H9 (cell line): ENCODE data around the gene ROBO3. TPM values are rescaled to one million over a fixed set of nuclear protein-coding genes. Genes with fewer than 3 reads are reported as not detected.

Source experiments
- DNase-seq: peaks from one replicate; pipeline ENCODE4 v3.0.0-alpha.2; 2017
- H2AFZ ChIP-seq: one replicate; pipeline ENCODE4 v1.6.1; 2013; ENCODE audit warnings: mild to moderate bottlenecking, low read length, control low read depth, moderate library complexity
- H2AK5ac ChIP-seq: 2 replicates; pipeline ENCODE4 v1.6.1; 2013; ENCODE audit warnings: low read length, control low read depth, mixed read lengths; ENCODE audit not compliant: insufficient read length
- H2BK120ac ChIP-seq: one replicate; pipeline ENCODE4 v1.6.1; 2013; ENCODE audit warnings: low read depth, mild to moderate bottlenecking, low read length, control low read depth, inconsistent platforms; ENCODE audit not compliant: poor library complexity, severe bottlenecking
- H2BK12ac ChIP-seq: 2 replicates; pipeline ENCODE4 v1.6.1; 2013; ENCODE audit warnings: low read length, control low read depth, mixed read lengths, low read depth; ENCODE audit not compliant: insufficient read length
- H2BK15ac ChIP-seq: 2 replicates; pipeline ENCODE4 v1.6.1; 2013; ENCODE audit warnings: low read depth, low read length, control low read depth
- H2BK20ac ChIP-seq: one replicate; pipeline ENCODE4 v1.6.1; 2013; ENCODE audit warnings: low read depth, mild to moderate bottlenecking, low read length, control low read depth, inconsistent platforms; ENCODE audit not compliant: poor library complexity, severe bottlenecking
- H2BK5ac ChIP-seq: 2 replicates; pipeline ENCODE4 v1.6.1; 2013; ENCODE audit warnings: low read length, control low read depth, mixed read lengths; ENCODE audit not compliant: insufficient read length
- H3K14ac ChIP-seq: 2 replicates; pipeline ENCODE4 v1.6.1; 2013; ENCODE audit warnings: low read length, control low read depth; ENCODE audit not compliant: insufficient read depth
- H3K18ac ChIP-seq: 2 replicates; pipeline ENCODE4 v1.6.1; 2013; ENCODE audit warnings: low read depth, mild to moderate bottlenecking, mixed read lengths, low read length, control low read depth; ENCODE audit not compliant: insufficient read length
- H3K23ac ChIP-seq: 2 replicates; pipeline ENCODE4 v1.6.1; 2013; ENCODE audit warnings: low read length, control low read depth, mixed read lengths, low read depth; ENCODE audit not compliant: insufficient read length
- H3K23me2 ChIP-seq: 2 replicates; pipeline ENCODE4 v1.6.1; 2013; ENCODE audit warnings: low read depth, mild to moderate bottlenecking, mixed read lengths, low read length, control low read depth; ENCODE audit not compliant: insufficient read length, poor library complexity, severe bottlenecking
- H3K27ac ChIP-seq: 2 replicates; pipeline ENCODE4 v1.5.1; 2013; ENCODE audit warnings: low read length, control low read depth, mixed read lengths, low read depth; ENCODE audit not compliant: insufficient read length
- H3K27me3 ChIP-seq: 2 replicates; pipeline ENCODE4 v1.6.1; 2013; ENCODE audit warnings: low read length, control low read depth, inconsistent platforms; ENCODE audit not compliant: insufficient read depth
- H3K4ac ChIP-seq: 2 replicates; pipeline ENCODE4 v1.6.1; 2013; ENCODE audit warnings: low read depth, mild to moderate bottlenecking, control low read depth, inconsistent platforms, low read length, moderate library complexity
- H3K4me1 ChIP-seq: 2 replicates; pipeline ENCODE4 v1.6.1; 2013; ENCODE audit warnings: low read length, control low read depth, inconsistent platforms; ENCODE audit not compliant: insufficient read depth
- H3K4me2 ChIP-seq: 2 replicates; pipeline ENCODE4 v1.6.1; 2013; ENCODE audit warnings: low read length, control low read depth, mixed read lengths; ENCODE audit not compliant: insufficient read length, insufficient read depth
- H3K56ac ChIP-seq: 2 replicates; pipeline ENCODE4 v1.6.1; 2013; ENCODE audit warnings: low read depth, mild to moderate bottlenecking, mixed read lengths, low read length, control low read depth; ENCODE audit not compliant: insufficient read length
- H3K79me1 ChIP-seq: 2 replicates; pipeline ENCODE4 v1.6.1; 2013; ENCODE audit warnings: low read depth, mild to moderate bottlenecking, moderate library complexity, low read length, control low read depth, inconsistent platforms; ENCODE audit not compliant: insufficient read depth, poor library complexity, severe bottlenecking
- H3K79me2 ChIP-seq: 2 replicates; pipeline ENCODE4 v1.6.1; 2013; ENCODE audit warnings: low read length, control low read depth, inconsistent platforms; ENCODE audit not compliant: insufficient read depth
- H3K9ac ChIP-seq: 2 replicates; pipeline ENCODE4 v1.6.1; 2013; ENCODE audit warnings: low read length, control low read depth, mixed read lengths; ENCODE audit not compliant: insufficient read length; ENCODE audit errors: extremely low read depth
- H3K9me3 ChIP-seq: one replicate; pipeline ENCODE4 v1.6.1; 2013; ENCODE audit warnings: low read depth, low read length, inconsistent platforms; ENCODE audit not compliant: control insufficient read depth
- H3T11ph ChIP-seq: one replicate; pipeline ENCODE4 v1.6.1; 2013; ENCODE audit warnings: mild to moderate bottlenecking, low read length, control low read depth, inconsistent platforms
- H4K20me1 ChIP-seq: one replicate; pipeline ENCODE4 v1.6.1; 2013; ENCODE audit not compliant: control insufficient read depth, insufficient read length, insufficient read depth
- H4K5ac ChIP-seq: 2 replicates; pipeline ENCODE4 v1.6.1; 2013; ENCODE audit warnings: low read depth, mild to moderate bottlenecking, mixed read lengths, low read length, control low read depth; ENCODE audit not compliant: insufficient read length
- H4K8ac ChIP-seq: replicated peaks from 2 replicates; pipeline ENCODE4 v1.6.1; 2013; ENCODE audit warnings: low read length, control low read depth, mixed read lengths, low read depth; ENCODE audit not compliant: insufficient read length
- H4K91ac ChIP-seq: 2 replicates; pipeline ENCODE4 v1.6.1; 2013; ENCODE audit warnings: low read depth, mild to moderate bottlenecking, moderate library complexity, mixed read lengths, low read length, control low read depth; ENCODE audit not compliant: insufficient read length
- H3K27ac Mint-ChIP-seq, 3 experiments: 2 replicates in 2 of 3; 3 replicates in 1 of 3; pipeline ENCODE4 v1.8.0; 2020 to 2021; ENCODE audit warnings: mixed read lengths in 3 of 3, mild to moderate bottlenecking in 1 of 3, moderate library complexity in 1 of 3
- H3K27me3 Mint-ChIP-seq: 2 replicates; pipeline ENCODE4 v1.8.0; 2021; ENCODE audit warnings: low read depth, mild to moderate bottlenecking, moderate library complexity, mixed read lengths
- H3K36me3 Mint-ChIP-seq, 3 experiments: 2 replicates in 2 of 3; 3 replicates in 1 of 3; pipeline ENCODE4 v1.8.0; 2020 to 2021; ENCODE audit warnings: low read depth in 3 of 3, mixed read lengths in 3 of 3; ENCODE audit not compliant: insufficient read depth in 1 of 3
- H3K4me1 Mint-ChIP-seq, 2 experiments: 2 replicates each; pipeline ENCODE4 v1.8.0; 2020; ENCODE audit warnings: mixed read lengths in 2 of 2
- H3K4me3 Mint-ChIP-seq, 2 experiments: 2 replicates in 1 of 2; 3 replicates in 1 of 2; pipeline ENCODE4 v1.8.0; 2020 to 2021; ENCODE audit warnings: mild to moderate bottlenecking in 2 of 2, mixed read lengths in 2 of 2, moderate library complexity in 1 of 2
- H3K9me3 Mint-ChIP-seq, 2 experiments: 2 replicates in 1 of 2; 3 replicates in 1 of 2; pipeline ENCODE4 v1.8.0; 2020; ENCODE audit warnings: mild to moderate bottlenecking in 2 of 2, mixed read lengths in 2 of 2, moderate library complexity in 1 of 2
- CTCF ChIP-seq: fragments of 200-600 bp; sonication (generic); conservative IDR thresholded peaks from 3 replicates; pipeline ENCODE4 v1.8.0; 2021; ENCODE audit warnings: antibody characterized with exemption, mild to moderate bottlenecking
- WGBS: extraction: QIAGEN DNeasy Blood & Tissue Kit; methylation state at CpG from one replicate; pipeline ENCODE4 v1.1.7; 2013; ENCODE audit warnings: missing lambda C conversion rate, low lambda C conversion rate, mixed read lengths; ENCODE audit not compliant: insufficient read length; ENCODE audit errors: extremely low coverage; 5-methylcytosine and 5-hydroxymethylcytosine counted together
- total RNA-seq: library from RNA; stranded (reverse); gene quantifications from 2 replicates; pipeline ENCODE4 v1.2.1, GENCODE V29; 2021

The ROBO3 gene
- total RNA-seq, 1 experiment from 2014 or later: 12.6 TPM

GRCh38 chr11:124892750-124893454, 27.7 kb downstream of the ROBO3 start:
- no peak overlapping the region for H2BK120ac ChIP-seq
- no peaks in the 10 kb centered on the region for H3K9me3 ChIP-seq
- H2AFZ ChIP-seq: no peak overlapping the region
- H3K4me1 ChIP-seq: no peaks in the 10 kb centered on the region
- Mint-ChIP-seq H3K4me1 (peaks cover 3 to 5% of the 10 kb centered on the region in 2 experiments; a peak in 3 of 4 replicates), H3K36me3 (no peaks in the 10 kb centered on the region), H3K27ac (no peak overlapping the region), H3K27me3 (peaks cover 24% of the 10 kb centered on the region), H3K4me3 (no peak overlapping the region), H3K9me3 (no peaks in the 10 kb centered on the region)
- H3K18ac ChIP-seq: no peak overlapping the region
- no peak overlapping the region for H2BK12ac ChIP-seq
- H4K8ac ChIP-seq: no peak overlapping the region
- no peak overlapping the region for H2AK5ac ChIP-seq
- no peak overlapping the region for H3K4ac ChIP-seq
- no peak overlapping the region for H3K4me2 ChIP-seq
- no peak overlapping the region for H3K27ac ChIP-seq
- no peaks in the 10 kb centered on the region for H3K79me1 ChIP-seq
- H3K23ac ChIP-seq: no peak overlapping the region
- no peak overlapping the region for H3T11ph ChIP-seq
- no peak overlapping the region for H4K91ac ChIP-seq
- no peak overlapping the region for H4K5ac ChIP-seq
- no peak for TF ChIP-seq CTCF
- no peaks in the 10 kb centered on the region for H3K27me3 ChIP-seq
- H3K56ac ChIP-seq: no peak overlapping the region
- no peak overlapping the region for H2BK5ac ChIP-seq
- H3K79me2 ChIP-seq: no peaks in the 10 kb centered on the region
- H3K14ac ChIP-seq: no peak overlapping the region
- no peaks in the 10 kb centered on the region for H4K20me1 ChIP-seq
- no peak overlapping the region for H2BK20ac ChIP-seq
- no peak overlapping the region for H3K9ac ChIP-seq
- DNase-seq: no peak
- WGBS: no CpG with 5 or more reads among the region's 9 CpGs
- H2BK15ac ChIP-seq: no peak overlapping the region
- no peaks in the 10 kb centered on the region for H3K23me2 ChIP-seq
